KMS-11 (cell line): ENCODE measurements around the gene PTGDS.

ENCODE experiments used
- H2AFZ ChIP-seq: fragments of 200-600 bp; sonication (generic); 2 replicates; pipeline ENCODE4 v1.6.1; 2016; ENCODE audit warnings: antibody characterized with exemption, mixed run types, low read depth
- H3K27ac ChIP-seq: fragments of 200-600 bp; sonication (generic); 2 replicates; pipeline ENCODE4 v1.6.1; 2016; ENCODE audit warnings: mild to moderate bottlenecking, mixed run types
- H3K27me3 ChIP-seq: fragments of 200-600 bp; sonication (generic); 2 replicates; pipeline ENCODE4 v1.6.1; 2017; ENCODE audit warnings: mild to moderate bottlenecking, low read depth, mixed run types, moderate library complexity; ENCODE audit not compliant: insufficient read depth
- H3K36me3 ChIP-seq: fragments of 200-600 bp; sonication (generic); 2 replicates; pipeline ENCODE4 v1.6.1; 2017; ENCODE audit warnings: mild to moderate bottlenecking, mixed run types; ENCODE audit not compliant: insufficient read depth
- H3K4me1 ChIP-seq: fragments of 200-600 bp; sonication (generic); 2 replicates; pipeline ENCODE4 v1.6.1; 2016; ENCODE audit warnings: mild to moderate bottlenecking, low read depth, mixed run types; ENCODE audit not compliant: poor library complexity, severe bottlenecking
- H3K4me2 ChIP-seq: fragments of 200-600 bp; sonication (generic); 2 replicates; pipeline ENCODE4 v1.7.0; 2016; ENCODE audit warnings: mild to moderate bottlenecking, mixed run types
- H3K4me3 ChIP-seq: fragments of 200-600 bp; sonication (generic); IDR thresholded peaks from 2 replicates; pipeline ENCODE4 v1.6.1; 2017; ENCODE audit warnings: low read depth, low read length, mixed read lengths; ENCODE audit not compliant: insufficient read depth
- H3K79me2 ChIP-seq: fragments of 200-600 bp; sonication (generic); 2 replicates; pipeline ENCODE4 v1.6.1; 2016; ENCODE audit warnings: low read depth, mixed run types; ENCODE audit not compliant: insufficient read depth
- H3K9ac ChIP-seq: fragments of 200-600 bp; sonication (generic); 2 replicates; pipeline ENCODE4 v1.6.1; 2016; ENCODE audit warnings: mild to moderate bottlenecking, mixed run types
- H4K20me1 ChIP-seq: fragments of 200-600 bp; sonication (generic); 2 replicates; pipeline ENCODE4 v1.6.1; 2016; ENCODE audit warnings: mild to moderate bottlenecking, mixed run types; ENCODE audit not compliant: insufficient read depth
- CTCF ChIP-seq: fragments of 200-600 bp; sonication (generic); conservative IDR thresholded peaks from 2 replicates; pipeline ENCODE4 v1.6.1; 2017; ENCODE audit warnings: low read depth, mild to moderate bottlenecking, antibody characterized with exemption, low read length, moderate library complexity, mixed read lengths

Gene PTGDS

GRCh38 chr9:136942112-136942880 lies 35.0 kb upstream of the PTGDS start:
- H3K4me1 ChIP-seq = peaks cover 6% of the 10 kb centered on the region
- no peak overlapping the region for H2AFZ ChIP-seq
- H3K27ac ChIP-seq = no peak overlapping the region
- no peak overlapping the region for H3K4me3 ChIP-seq
- H3K79me2 ChIP-seq = peaks cover 18% of the 10 kb centered on the region; the same call in 1 of the 2 replicates
- H4K20me1 ChIP-seq = no peaks in the 10 kb centered on the region
- no peak overlapping the region for H3K4me2 ChIP-seq
- TF ChIP-seq CTCF = no peak
- H3K9ac ChIP-seq = no peak overlapping the region
- H3K27me3 ChIP-seq = no peaks in the 10 kb centered on the region
- peaks cover 3% of the 10 kb centered on the region; the same call in 1 of the 2 replicates for H3K36me3 ChIP-seq

GRCh38 chr9:136942881-136943230 lies 34.4 kb upstream of the PTGDS start:
- peaks cover 6% of the 10 kb centered on the region for H3K4me1 ChIP-seq
- no peaks in the 10 kb centered on the region for H3K27me3 ChIP-seq
- H3K4me3 ChIP-seq = no peak overlapping the region
- no peak overlapping the region; the same call in 1 of the 2 replicates for H3K9ac ChIP-seq
- no peak overlapping the region for H3K27ac ChIP-seq
- H3K4me2 ChIP-seq = peak overlapping the region; percentile 60; the same call in 1 of the 2 replicates
- no peak overlapping the region for H2AFZ ChIP-seq
- no peaks in the 10 kb centered on the region for H4K20me1 ChIP-seq
- H3K36me3 ChIP-seq = peaks cover 3% of the 10 kb centered on the region; the same call in 1 of the 2 replicates
- peaks cover 18% of the 10 kb centered on the region; the same call in 1 of the 2 replicates for H3K79me2 ChIP-seq
- TF ChIP-seq CTCF = no peak

GRCh38 chr9:136943291-136944211 lies 33.8 kb upstream of the PTGDS start:
- H3K4me2 ChIP-seq = peak overlapping the region; percentile 60
- peaks cover 3% of the 10 kb centered on the region; the same call in 1 of the 2 replicates for H3K36me3 ChIP-seq
- H3K4me3 ChIP-seq = peak overlapping the region; percentile 22
- no peak overlapping the region for H2AFZ ChIP-seq
- H3K27ac ChIP-seq = peak overlapping the region; percentile 60
- no peak for TF ChIP-seq CTCF
- H4K20me1 ChIP-seq = no peaks in the 10 kb centered on the region
- H3K4me1 ChIP-seq = peaks cover 9% of the 10 kb centered on the region
- peaks cover 18% of the 10 kb centered on the region; the same call in 1 of the 2 replicates for H3K79me2 ChIP-seq
- no peaks in the 10 kb centered on the region for H3K27me3 ChIP-seq
- peak overlapping the region; percentile 64; the same call in 1 of the 2 replicates for H3K9ac ChIP-seq

DNA sequence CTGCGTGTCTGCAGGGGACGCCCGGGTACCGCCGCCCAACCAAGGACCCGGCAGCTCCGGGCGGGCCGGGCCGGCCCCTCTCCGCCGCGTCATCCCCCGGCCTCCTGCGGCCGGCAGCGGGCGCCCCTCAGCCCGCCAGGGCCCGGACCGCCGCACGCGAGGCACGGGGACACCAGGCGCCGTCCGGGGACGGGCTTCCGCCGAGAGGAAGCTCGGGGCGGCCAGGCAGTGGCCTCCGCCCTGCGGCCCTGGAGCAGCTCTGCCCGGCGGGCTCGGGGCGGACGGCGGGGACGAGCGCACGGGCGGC lies 33.1 kb upstream of the PTGDS start:
- peak overlapping the region; percentile 64; the same call in 1 of the 2 replicates for H3K9ac ChIP-seq
- peaks cover 3% of the 10 kb centered on the region; the same call in 1 of the 2 replicates for H3K36me3 ChIP-seq
- no peaks in the 10 kb centered on the region for H4K20me1 ChIP-seq
- H3K27ac ChIP-seq = peak overlapping the region; percentile 60
- no peak overlapping the region for H3K4me3 ChIP-seq
- no peak overlapping the region for H2AFZ ChIP-seq
- H3K27me3 ChIP-seq = no peaks in the 10 kb centered on the region
- no peak for TF ChIP-seq CTCF
- H3K4me2 ChIP-seq = peak overlapping the region; percentile 60
- H3K4me1 ChIP-seq = peaks cover 15% of the 10 kb centered on the region
- peaks cover 18% of the 10 kb centered on the region; the same call in 1 of the 2 replicates for H3K79me2 ChIP-seq
